HL-60 (cell line): ENCODE data around the gene PLA2G4E.

ENCODE experiments used
- DNase-seq, 2 experiments: peaks; one replicate each; pipeline ENCODE4 v3.0.0-alpha.2; 2010 to 2020; ENCODE audit warnings: low read depth in 1 of 2, low spot score in 1 of 2
- H3K27ac ChIP-seq: fragments of 250-450 bp; sonication (Bioruptor Pico); replicated peaks from 2 replicates; pipeline ENCODE4 v1.5.1; 2020; ENCODE audit warnings: mild to moderate bottlenecking, moderate library complexity
- H3K27me3 ChIP-seq: fragments of 250-450 bp; sonication (Bioruptor Pico); 2 replicates; pipeline ENCODE4 v1.5.1; 2021; ENCODE audit warnings: mild to moderate bottlenecking, moderate library complexity; ENCODE audit not compliant: insufficient read depth, poor library complexity, severe bottlenecking
- H3K4me3 ChIP-seq: replicated peaks from 2 replicates; pipeline ENCODE4 v1.5.1; 2011; ENCODE audit warnings: mild to moderate bottlenecking, control low read depth, low read length; ENCODE audit not compliant: insufficient read depth
- CTCF ChIP-seq: IDR thresholded peaks from one replicate; pipeline ENCODE4 v1.5.1; 2011; ENCODE audit warnings: low read length, control low read depth, inconsistent platforms; ENCODE audit not compliant: insufficient read depth
- GABPA ChIP-seq: IDR thresholded peaks from 2 replicates; pipeline ENCODE4 v1.6.1; 2012; ENCODE audit warnings: low read depth
- POLR2AphosphoS5 ChIP-seq: IDR thresholded peaks from 2 replicates; pipeline ENCODE4 v1.6.1; 2012; ENCODE audit warnings: low read depth
- SPI1 ChIP-seq: IDR thresholded peaks from 2 replicates; pipeline ENCODE4 v1.6.1; 2012; ENCODE audit warnings: low read depth, mild to moderate bottlenecking, borderline replicate concordance
- TF ChIP-seq, protein P1 (sequence below): IDR thresholded peaks from 2 replicates; pipeline ENCODE4 v1.6.1; 2012; ENCODE audit warnings: low read depth; ENCODE audit not compliant: insufficient replicate concordance

The PLA2G4E gene

DNA sequence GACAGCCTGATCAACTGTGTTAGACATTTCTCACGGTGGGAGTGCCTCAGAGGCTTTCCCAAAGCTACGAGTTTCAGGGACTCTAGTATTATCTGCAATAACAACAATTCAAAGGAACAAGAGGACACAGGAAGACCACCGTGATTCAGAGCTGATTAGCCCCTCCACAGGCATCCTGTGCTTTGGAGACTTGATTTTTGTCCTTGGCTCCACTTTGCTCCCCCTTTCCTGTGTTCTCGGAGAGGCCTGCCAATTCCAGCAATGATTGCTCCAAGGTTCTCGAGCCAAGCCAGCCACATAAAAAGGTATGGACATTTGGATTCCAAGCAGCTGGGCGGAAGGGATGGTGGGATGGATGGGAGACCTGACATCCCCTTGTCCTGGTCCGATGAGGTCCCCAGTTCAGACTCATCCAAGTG lies 62.8 kb downstream of the PLA2G4E start:
- Histone ChIP-seq H3K27ac (no peak overlapping the region), H3K27me3 (no peaks in the 10 kb centered on the region), H3K4me3 (no peak overlapping the region)
- DNase-seq: no peak
- no peak for TF ChIP-seq SPI1
- TF ChIP-seq, protein P1, sequence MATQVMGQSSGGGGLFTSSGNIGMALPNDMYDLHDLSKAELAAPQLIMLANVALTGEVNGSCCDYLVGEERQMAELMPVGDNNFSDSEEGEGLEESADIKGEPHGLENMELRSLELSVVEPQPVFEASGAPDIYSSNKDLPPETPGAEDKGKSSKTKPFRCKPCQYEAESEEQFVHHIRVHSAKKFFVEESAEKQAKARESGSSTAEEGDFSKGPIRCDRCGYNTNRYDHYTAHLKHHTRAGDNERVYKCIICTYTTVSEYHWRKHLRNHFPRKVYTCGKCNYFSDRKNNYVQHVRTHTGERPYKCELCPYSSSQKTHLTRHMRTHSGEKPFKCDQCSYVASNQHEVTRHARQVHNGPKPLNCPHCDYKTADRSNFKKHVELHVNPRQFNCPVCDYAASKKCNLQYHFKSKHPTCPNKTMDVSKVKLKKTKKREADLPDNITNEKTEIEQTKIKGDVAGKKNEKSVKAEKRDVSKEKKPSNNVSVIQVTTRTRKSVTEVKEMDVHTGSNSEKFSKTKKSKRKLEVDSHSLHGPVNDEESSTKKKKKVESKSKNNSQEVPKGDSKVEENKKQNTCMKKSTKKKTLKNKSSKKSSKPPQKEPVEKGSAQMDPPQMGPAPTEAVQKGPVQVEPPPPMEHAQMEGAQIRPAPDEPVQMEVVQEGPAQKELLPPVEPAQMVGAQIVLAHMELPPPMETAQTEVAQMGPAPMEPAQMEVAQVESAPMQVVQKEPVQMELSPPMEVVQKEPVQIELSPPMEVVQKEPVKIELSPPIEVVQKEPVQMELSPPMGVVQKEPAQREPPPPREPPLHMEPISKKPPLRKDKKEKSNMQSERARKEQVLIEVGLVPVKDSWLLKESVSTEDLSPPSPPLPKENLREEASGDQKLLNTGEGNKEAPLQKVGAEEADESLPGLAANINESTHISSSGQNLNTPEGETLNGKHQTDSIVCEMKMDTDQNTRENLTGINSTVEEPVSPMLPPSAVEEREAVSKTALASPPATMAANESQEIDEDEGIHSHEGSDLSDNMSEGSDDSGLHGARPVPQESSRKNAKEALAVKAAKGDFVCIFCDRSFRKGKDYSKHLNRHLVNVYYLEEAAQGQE: no peak
- no peak for TF ChIP-seq POLR2AphosphoS5

DNA sequence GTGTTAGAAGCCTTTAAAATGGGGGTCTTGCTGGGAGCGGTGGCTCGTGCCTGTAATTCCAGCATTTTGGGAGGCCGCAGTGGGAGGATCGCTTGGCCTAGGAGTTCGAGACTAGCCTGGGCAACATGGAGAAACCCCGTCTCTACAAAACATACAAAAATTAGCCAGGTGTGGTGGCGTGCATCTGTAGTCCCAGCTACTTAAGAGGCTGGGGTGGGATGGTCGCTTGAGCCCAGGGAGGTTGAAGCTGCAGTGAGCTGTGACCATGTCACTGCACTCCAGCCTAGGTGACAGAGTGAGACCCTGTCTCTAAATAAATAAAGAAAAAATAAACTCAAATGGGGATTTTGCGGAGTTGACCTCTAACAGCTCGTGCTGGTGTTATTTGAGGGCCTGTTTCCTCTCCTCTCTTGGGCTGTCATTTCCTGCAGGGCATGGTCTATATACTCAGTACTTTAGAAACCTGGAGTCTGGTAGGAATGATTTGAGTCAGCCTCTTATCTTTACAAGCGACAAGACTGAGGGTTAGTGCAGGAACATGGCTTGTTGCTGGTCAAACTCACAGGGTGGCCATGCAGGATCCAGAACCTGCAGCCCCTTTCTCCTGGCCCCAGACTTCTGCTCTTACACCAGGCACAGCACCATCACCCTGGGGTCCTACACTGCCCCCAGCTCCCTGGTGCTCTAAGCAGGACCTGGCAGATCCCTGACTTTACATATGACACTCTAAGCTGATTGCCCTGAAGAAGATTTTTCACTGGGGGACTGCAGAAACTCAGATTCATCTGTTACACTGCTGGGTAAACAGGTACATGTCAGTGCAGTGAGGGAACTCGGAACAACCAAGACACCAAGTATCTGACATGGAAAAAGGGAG lies 63.6 kb downstream of the PLA2G4E start:
- no peak for DNase-seq
- no peaks in the 10 kb centered on the region for H3K27me3 ChIP-seq
- no peak for TF ChIP-seq CTCF
- TF ChIP-seq SPI1: no peak
- TF ChIP-seq POLR2AphosphoS5: no peak
- TF ChIP-seq, protein P1: no peak
- TF ChIP-seq GABPA: no peak
- H3K27ac ChIP-seq: no peak overlapping the region
- H3K4me3 ChIP-seq: no peak overlapping the region

GRCh38 chr15:41955807-41956525 lies 64.9 kb downstream of the PLA2G4E start:
- DNase-seq: no peak
- Histone ChIP-seq H3K4me3 (no peak overlapping the region), H3K27ac (no peak overlapping the region), H3K27me3 (no peaks in the 10 kb centered on the region)
- TF ChIP-seq SPI1: no peak
- no peak for TF ChIP-seq GABPA
- TF ChIP-seq CTCF: no peak
- TF ChIP-seq, protein P1: no peak
- TF ChIP-seq POLR2AphosphoS5: no peak
